IgD-negative memory B cell (primary cell): ENCODE data around the gene SMARCB1. TPM values are rescaled to one million over a fixed set of nuclear protein-coding genes. Genes with fewer than 3 reads are reported as not detected.

Source experiments
- H3K27ac Mint-ChIP-seq, 3 donors: one replicate each; pipeline ENCODE4 v1.8.0; 2020 to 2022; ENCODE audit warnings: mild to moderate bottlenecking in 3 of 3, mixed read lengths in 3 of 3, moderate library complexity in 1 of 3
- H3K27me3 Mint-ChIP-seq: one replicate; pipeline ENCODE4 v1.8.0; 2021; ENCODE audit warnings: mixed read lengths
- H3K36me3 Mint-ChIP-seq: one replicate; pipeline ENCODE4 v1.8.0; 2020; ENCODE audit warnings: mild to moderate bottlenecking, mixed read lengths
- H3K4me1 Mint-ChIP-seq, 3 donors: one replicate each; pipeline ENCODE4 v1.8.0; 2020 to 2022; ENCODE audit warnings: mixed read lengths in 3 of 3, mild to moderate bottlenecking in 1 of 3
- H3K4me3 Mint-ChIP-seq, 4 donors: one replicate each; pipeline ENCODE4 v1.8.0; 2020 to 2022; ENCODE audit warnings: mild to moderate bottlenecking in 4 of 4, mixed read lengths in 4 of 4, moderate library complexity in 3 of 4
- H3K9me3 Mint-ChIP-seq, 3 donors: one replicate each; pipeline ENCODE4 v1.8.0; 2020 to 2021; ENCODE audit warnings: mixed read lengths in 3 of 3, mild to moderate bottlenecking in 1 of 3
- polyA plus RNA-seq: library from polyadenylated mRNA; unstranded; fragments of 300-500 nt; fragmentation: Illumina TruSeq; gene quantifications from one replicate; pipeline ENCODE4 v1.2.3, GENCODE V29; 2021

SMARCB1 gene
- polyA plus RNA-seq, 1 donor from 2014 or later, result 117 TPM

- Mint-ChIP-seq H3K4me3 (no peak overlapping the region), H3K27ac (peak overlapping the region in 1 of 3 donors; percentile 71), H3K9me3 (no peaks in the 10 kb centered on the region), H3K36me3 (peaks cover 2% of the 10 kb centered on the region), H3K27me3 (no peaks in the 10 kb centered on the region), H3K4me1 (peaks cover 24 to 31% (median 30%) of the 10 kb centered on the region in 3 donors)
Observed at GRCh38 chr22:23822101-23822671, 35.4 kb downstream of the SMARCB1 start.

- H3K27ac Mint-ChIP-seq, result peak overlapping the region in 2 of 3 donors; percentile 35 to 50
- no peaks in the 10 kb centered on the region for H3K9me3 Mint-ChIP-seq
- peaks cover 20 to 29% (median 26%) of the 10 kb centered on the region in 3 donors for H3K4me1 Mint-ChIP-seq
- peaks cover 2% of the 10 kb centered on the region for H3K36me3 Mint-ChIP-seq
- no peak overlapping the region for H3K4me3 Mint-ChIP-seq
- no peaks in the 10 kb centered on the region for H3K27me3 Mint-ChIP-seq
Observed at GRCh38 chr22:23823331-23823791, 36.6 kb downstream of the SMARCB1 start.

- H3K4me1 Mint-ChIP-seq, result peaks cover 25 to 30% (median 28%) of the 10 kb centered on the region in 3 donors
- H3K27ac Mint-ChIP-seq, result peak overlapping the region in 2 of 3 donors; percentile 23 to 35
- no peak overlapping the region for H3K4me3 Mint-ChIP-seq
- no peaks in the 10 kb centered on the region for H3K9me3 Mint-ChIP-seq
- no peaks in the 10 kb centered on the region for H3K36me3 Mint-ChIP-seq
- H3K27me3 Mint-ChIP-seq, result no peaks in the 10 kb centered on the region
Observed at GRCh38 chr22:23824476-23825245, 37.9 kb downstream of the SMARCB1 start.

GRCh38 chr22:23825246-23825905 is 38.6 kb downstream of the SMARCB1 start:
- Mint-ChIP-seq H3K27me3 (no peaks in the 10 kb centered on the region), H3K36me3 (no peaks in the 10 kb centered on the region), H3K4me3 (no peak overlapping the region), H3K9me3 (no peaks in the 10 kb centered on the region), H3K27ac (peak overlapping the region in 1 of 3 donors; percentile 23), H3K4me1 (peaks cover 26 to 31% (median 30%) of the 10 kb centered on the region in 3 donors)

- Mint-ChIP-seq H3K27me3 (no peaks in the 10 kb centered on the region), H3K27ac (no peak overlapping the region), H3K9me3 (no peaks in the 10 kb centered on the region), H3K4me1 (peaks cover 19 to 28% (median 24%) of the 10 kb centered on the region in 3 donors), H3K4me3 (no peak overlapping the region), H3K36me3 (no peaks in the 10 kb centered on the region)
Observed at GRCh38 chr22:23826510-23827350, 40.0 kb downstream of the SMARCB1 start.

- peaks cover 19 to 27% (median 24%) of the 10 kb centered on the region in 3 donors for H3K4me1 Mint-ChIP-seq
- no peaks in the 10 kb centered on the region for H3K9me3 Mint-ChIP-seq
- no peak overlapping the region for H3K4me3 Mint-ChIP-seq
- H3K27me3 Mint-ChIP-seq, result no peaks in the 10 kb centered on the region
- H3K27ac Mint-ChIP-seq, result peak overlapping the region in 1 of 3 donors; percentile 32
- H3K36me3 Mint-ChIP-seq, result no peaks in the 10 kb centered on the region
Observed at GRCh38 chr22:23827351-23827995, 40.7 kb downstream of the SMARCB1 start.

- peaks cover 19 to 24% (median 21%) of the 10 kb centered on the region in 3 donors for H3K4me1 Mint-ChIP-seq
- H3K4me3 Mint-ChIP-seq, result peak overlapping the region in 2 of 4 donors; percentile 11 to 67
- no peaks in the 10 kb centered on the region for H3K36me3 Mint-ChIP-seq
- H3K27ac Mint-ChIP-seq, result peak overlapping the region in 1 of 3 donors; percentile 61
- H3K9me3 Mint-ChIP-seq, result no peaks in the 10 kb centered on the region
- no peaks in the 10 kb centered on the region for H3K27me3 Mint-ChIP-seq
Observed at GRCh38 chr22:23828800-23829680, 42.3 kb downstream of the SMARCB1 start.

GRCh38 chr22:23829845-23830372 is 43.1 kb downstream of the SMARCB1 start:
- Mint-ChIP-seq H3K4me1 (peaks cover 19 to 24% (median 21%) of the 10 kb centered on the region in 3 donors), H3K27ac (peak overlapping the region in 2 of 3 donors; percentile 26 to 76), H3K36me3 (no peaks in the 10 kb centered on the region), H3K4me3 (peak overlapping the region in 1 of 4 donors; percentile 43), H3K27me3 (no peaks in the 10 kb centered on the region), H3K9me3 (no peaks in the 10 kb centered on the region)

GRCh38 chr22:23831261-23831660 is 44.5 kb downstream of the SMARCB1 start:
- Mint-ChIP-seq H3K27me3 (no peaks in the 10 kb centered on the region), H3K4me1 (peaks cover 28 to 31% (median 30%) of the 10 kb centered on the region in 3 donors), H3K4me3 (no peak overlapping the region), H3K9me3 (no peaks in the 10 kb centered on the region), H3K36me3 (no peaks in the 10 kb centered on the region), H3K27ac (peak overlapping the region in 1 of 3 donors; percentile 50)

GRCh38 chr22:23831781-23832180 is 45.0 kb downstream of the SMARCB1 start:
- Mint-ChIP-seq H3K36me3 (no peaks in the 10 kb centered on the region), H3K4me3 (no peak overlapping the region), H3K9me3 (no peaks in the 10 kb centered on the region), H3K4me1 (peaks cover 31 to 36% (median 32%) of the 10 kb centered on the region in 3 donors), H3K27me3 (no peaks in the 10 kb centered on the region), H3K27ac (no peak overlapping the region)

- H3K36me3 Mint-ChIP-seq, result no peaks in the 10 kb centered on the region
- no peaks in the 10 kb centered on the region for H3K27me3 Mint-ChIP-seq
- peaks cover 32 to 43% (median 36%) of the 10 kb centered on the region in 3 donors for H3K4me1 Mint-ChIP-seq
- H3K4me3 Mint-ChIP-seq, result peak overlapping the region in 1 of 4 donors; percentile 52
- no peaks in the 10 kb centered on the region for H3K9me3 Mint-ChIP-seq
- H3K27ac Mint-ChIP-seq, result peak overlapping the region in 1 of 3 donors; percentile 22
Observed at GRCh38 chr22:23832226-23833016, 45.7 kb downstream of the SMARCB1 start.

- peak overlapping the region in 1 of 3 donors; percentile 22 for H3K27ac Mint-ChIP-seq
- H3K4me1 Mint-ChIP-seq, result peaks cover 36 to 48% (median 42%) of the 10 kb centered on the region in 3 donors
- no peaks in the 10 kb centered on the region for H3K36me3 Mint-ChIP-seq
Observed at GRCh38 chr22:23833017-23833751, 46.4 kb downstream of the SMARCB1 start.

More at GRCh38 chr22:23833017-23833751, 46.4 kb downstream of the SMARCB1 start:
- Mint-ChIP-seq H3K27me3 (no peaks in the 10 kb centered on the region), H3K9me3 (no peaks in the 10 kb centered on the region), H3K4me3 (no peak overlapping the region)
